ENCODE measurements around the gene RPS28.

DNA sequence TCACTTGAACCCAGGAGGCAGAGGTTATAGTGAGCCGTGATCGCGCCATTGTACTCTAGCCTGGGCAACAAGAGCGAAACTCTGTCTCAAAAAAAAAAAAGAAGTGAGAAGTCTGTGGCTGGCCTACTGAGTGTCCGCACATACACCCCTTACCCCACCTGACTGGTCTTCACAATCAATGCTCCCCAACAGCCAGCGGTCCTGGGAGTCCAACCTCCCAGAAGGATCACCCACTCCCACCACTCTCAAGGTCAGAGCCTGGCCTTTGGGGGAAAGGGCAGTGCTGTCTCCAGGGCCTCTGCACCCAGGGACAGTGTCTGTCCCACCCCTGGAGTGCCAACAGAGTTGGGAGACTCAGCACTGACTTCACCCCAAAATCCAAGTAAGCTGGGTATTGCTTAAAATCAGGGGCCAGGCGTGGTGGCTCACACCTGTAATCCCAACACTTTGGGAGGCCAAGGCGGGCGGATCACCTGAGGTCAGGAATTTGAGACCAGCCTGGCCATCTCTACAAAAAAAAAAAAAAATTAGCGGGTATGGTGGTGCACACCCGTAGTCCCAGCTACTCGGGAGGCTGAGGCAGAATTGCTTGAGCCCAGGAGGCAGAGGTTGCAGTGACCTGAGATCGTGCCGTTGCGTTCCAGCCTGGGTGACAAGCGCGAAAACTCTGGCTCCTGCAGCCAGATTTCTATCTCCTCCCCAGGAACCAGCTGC is 10.8 kb upstream of the RPS28 start:
- TF ChIP-seq, protein P1, sequence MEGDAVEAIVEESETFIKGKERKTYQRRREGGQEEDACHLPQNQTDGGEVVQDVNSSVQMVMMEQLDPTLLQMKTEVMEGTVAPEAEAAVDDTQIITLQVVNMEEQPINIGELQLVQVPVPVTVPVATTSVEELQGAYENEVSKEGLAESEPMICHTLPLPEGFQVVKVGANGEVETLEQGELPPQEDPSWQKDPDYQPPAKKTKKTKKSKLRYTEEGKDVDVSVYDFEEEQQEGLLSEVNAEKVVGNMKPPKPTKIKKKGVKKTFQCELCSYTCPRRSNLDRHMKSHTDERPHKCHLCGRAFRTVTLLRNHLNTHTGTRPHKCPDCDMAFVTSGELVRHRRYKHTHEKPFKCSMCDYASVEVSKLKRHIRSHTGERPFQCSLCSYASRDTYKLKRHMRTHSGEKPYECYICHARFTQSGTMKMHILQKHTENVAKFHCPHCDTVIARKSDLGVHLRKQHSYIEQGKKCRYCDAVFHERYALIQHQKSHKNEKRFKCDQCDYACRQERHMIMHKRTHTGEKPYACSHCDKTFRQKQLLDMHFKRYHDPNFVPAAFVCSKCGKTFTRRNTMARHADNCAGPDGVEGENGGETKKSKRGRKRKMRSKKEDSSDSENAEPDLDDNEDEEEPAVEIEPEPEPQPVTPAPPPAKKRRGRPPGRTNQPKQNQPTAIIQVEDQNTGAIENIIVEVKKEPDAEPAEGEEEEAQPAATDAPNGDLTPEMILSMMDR (IDR thresholded peaks at IDR 0.05; ENCODE audit: insufficient read depth, low read length), result no peak
- TF ChIP-seq, protein P2, sequence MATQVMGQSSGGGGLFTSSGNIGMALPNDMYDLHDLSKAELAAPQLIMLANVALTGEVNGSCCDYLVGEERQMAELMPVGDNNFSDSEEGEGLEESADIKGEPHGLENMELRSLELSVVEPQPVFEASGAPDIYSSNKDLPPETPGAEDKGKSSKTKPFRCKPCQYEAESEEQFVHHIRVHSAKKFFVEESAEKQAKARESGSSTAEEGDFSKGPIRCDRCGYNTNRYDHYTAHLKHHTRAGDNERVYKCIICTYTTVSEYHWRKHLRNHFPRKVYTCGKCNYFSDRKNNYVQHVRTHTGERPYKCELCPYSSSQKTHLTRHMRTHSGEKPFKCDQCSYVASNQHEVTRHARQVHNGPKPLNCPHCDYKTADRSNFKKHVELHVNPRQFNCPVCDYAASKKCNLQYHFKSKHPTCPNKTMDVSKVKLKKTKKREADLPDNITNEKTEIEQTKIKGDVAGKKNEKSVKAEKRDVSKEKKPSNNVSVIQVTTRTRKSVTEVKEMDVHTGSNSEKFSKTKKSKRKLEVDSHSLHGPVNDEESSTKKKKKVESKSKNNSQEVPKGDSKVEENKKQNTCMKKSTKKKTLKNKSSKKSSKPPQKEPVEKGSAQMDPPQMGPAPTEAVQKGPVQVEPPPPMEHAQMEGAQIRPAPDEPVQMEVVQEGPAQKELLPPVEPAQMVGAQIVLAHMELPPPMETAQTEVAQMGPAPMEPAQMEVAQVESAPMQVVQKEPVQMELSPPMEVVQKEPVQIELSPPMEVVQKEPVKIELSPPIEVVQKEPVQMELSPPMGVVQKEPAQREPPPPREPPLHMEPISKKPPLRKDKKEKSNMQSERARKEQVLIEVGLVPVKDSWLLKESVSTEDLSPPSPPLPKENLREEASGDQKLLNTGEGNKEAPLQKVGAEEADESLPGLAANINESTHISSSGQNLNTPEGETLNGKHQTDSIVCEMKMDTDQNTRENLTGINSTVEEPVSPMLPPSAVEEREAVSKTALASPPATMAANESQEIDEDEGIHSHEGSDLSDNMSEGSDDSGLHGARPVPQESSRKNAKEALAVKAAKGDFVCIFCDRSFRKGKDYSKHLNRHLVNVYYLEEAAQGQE (IDR thresholded peaks at IDR 0.05; ENCODE audit: insufficient replicate concordance, low read depth), result no peak
- TF ChIP-seq POLR2AphosphoS5 (IDR thresholded peaks at IDR 0.05; ENCODE audit: low read depth) (no peak), GABPA (IDR thresholded peaks at IDR 0.05; ENCODE audit: low read depth) (no peak), SPI1 (IDR thresholded peaks at IDR 0.05; ENCODE audit: borderline replicate concordance, low read depth) (no peak)
